HL-60 (cell line): ENCODE measurements around the gene DPH7.
"Not testable (repeated sequence)": the region's sequence is repeated elsewhere in the genome, so short reads cannot be mapped to it uniquely, and the experiment has no call there.

Source experiments
- CTCF ChIP-seq: IDR thresholded peaks from one replicate; pipeline ENCODE4 v1.5.1; 2011; ENCODE audit warnings: low read length, control low read depth, inconsistent platforms; ENCODE audit not compliant: insufficient read depth
- GABPA ChIP-seq: IDR thresholded peaks from 2 replicates; pipeline ENCODE4 v1.6.1; 2012; ENCODE audit warnings: low read depth
- POLR2AphosphoS5 ChIP-seq: IDR thresholded peaks from 2 replicates; pipeline ENCODE4 v1.6.1; 2012; ENCODE audit warnings: low read depth
- REST ChIP-seq: IDR thresholded peaks from 2 replicates; pipeline ENCODE4 v1.6.1; 2012; ENCODE audit warnings: low read depth; ENCODE audit not compliant: insufficient replicate concordance
- SPI1 ChIP-seq: IDR thresholded peaks from 2 replicates; pipeline ENCODE4 v1.6.1; 2012; ENCODE audit warnings: low read depth, mild to moderate bottlenecking, borderline replicate concordance

- TF ChIP-seq REST, CTCF, POLR2AphosphoS5, GABPA, SPI1: not testable (repeated sequence)
Observed at GRCh38 chr9:137622211-137622610, 43.5 kb upstream of the DPH7 start.
